WERI-Rb-1 (cell line): ENCODE results near the gene ACR.
"Not testable (repeated sequence)": the region's sequence is repeated elsewhere in the genome, so short reads cannot be mapped to it uniquely, and the experiment has no call there.

Experiments
- DNase-seq: peaks from one replicate; pipeline ENCODE4 v3.0.0-alpha.2; 2020
- H3K27ac ChIP-seq: fragments of 250-450 bp; sonication (Bioruptor Pico); 2 replicates; pipeline ENCODE4 v1.5.1; 2020; ENCODE audit warnings: mild to moderate bottlenecking, moderate library complexity
- H3K27me3 ChIP-seq: fragments of 250-450 bp; sonication (Bioruptor Pico); 2 replicates; pipeline ENCODE4 v1.5.1; 2021; ENCODE audit warnings: mild to moderate bottlenecking, low read depth, moderate library complexity; ENCODE audit not compliant: insufficient read depth, severe bottlenecking
- H3K36me3 ChIP-seq: fragments of 250-450 bp; sonication (Bioruptor Pico); 2 replicates; pipeline ENCODE4 v1.5.1; 2020; ENCODE audit warnings: mild to moderate bottlenecking, moderate library complexity
- H3K4me3 ChIP-seq: 2 replicates; pipeline ENCODE4 v1.5.1; 2011; ENCODE audit warnings: low read depth, mild to moderate bottlenecking, control low read depth, low read length
- H3K9me3 ChIP-seq: fragments of 250-450 bp; sonication (Bioruptor Pico); 2 replicates; pipeline ENCODE4 v1.5.1; 2021; ENCODE audit warnings: mild to moderate bottlenecking, moderate library complexity; ENCODE audit not compliant: severe bottlenecking
- CTCF ChIP-seq: IDR thresholded peaks from 2 replicates; pipeline ENCODE4 v1.5.1; 2011; ENCODE audit warnings: low read depth, mild to moderate bottlenecking, control low read depth, inconsistent platforms, low read length

The ACR gene

GRCh38 chr22:50734343-50734771 is 3.6 kb upstream of the ACR start:
- H3K36me3 ChIP-seq: no peaks in the 10 kb centered on the region
- TF ChIP-seq CTCF: no peak
- no peak overlapping the region for H3K4me3 ChIP-seq
- H3K27ac ChIP-seq: no peak overlapping the region
- H3K9me3 ChIP-seq: no peaks in the 10 kb centered on the region
- no peak for DNase-seq
- H3K27me3 ChIP-seq: no peaks in the 10 kb centered on the region

- no peak overlapping the region for H3K4me3 ChIP-seq
- no peak for TF ChIP-seq CTCF
- H3K9me3 ChIP-seq: no peaks in the 10 kb centered on the region
- no peaks in the 10 kb centered on the region for H3K27me3 ChIP-seq
- no peak overlapping the region for H3K27ac ChIP-seq
- DNase-seq: no peak
- no peaks in the 10 kb centered on the region for H3K36me3 ChIP-seq
These were observed 2.8 kb upstream of the ACR start for GRCh38 chr22:50734986-50735738.

- TF ChIP-seq CTCF: no peak
- DNase-seq: no peak
- Histone ChIP-seq H3K36me3 (no peaks in the 10 kb centered on the region), H3K27ac (no peak overlapping the region), H3K9me3 (no peaks in the 10 kb centered on the region), H3K27me3 (no peaks in the 10 kb centered on the region), H3K4me3 (no peak overlapping the region)
These were observed 2.3 kb upstream of the ACR start for GRCh38 chr22:50735739-50736030.

- no peak overlapping the region for H3K4me3 ChIP-seq
- TF ChIP-seq CTCF: no peak
- H3K36me3 ChIP-seq: no peaks in the 10 kb centered on the region
- no peak for DNase-seq
- H3K27ac ChIP-seq: no peak overlapping the region
- no peaks in the 10 kb centered on the region for H3K9me3 ChIP-seq
- no peaks in the 10 kb centered on the region for H3K27me3 ChIP-seq
These were observed 734 bp downstream of the ACR start for GRCh38 chr22:50738649-50739227.

GRCh38 chr22:50739279-50739691 is 1.3 kb downstream of the ACR start:
- no peaks in the 10 kb centered on the region for H3K9me3 ChIP-seq
- no peak overlapping the region for H3K27ac ChIP-seq
- DNase-seq: no peak
- no peak for TF ChIP-seq CTCF
- H3K4me3 ChIP-seq: no peak overlapping the region
- no peaks in the 10 kb centered on the region for H3K27me3 ChIP-seq
- H3K36me3 ChIP-seq: no peaks in the 10 kb centered on the region

GRCh38 chr22:50739894-50740293 is 1.9 kb downstream of the ACR start:
- Histone ChIP-seq H3K27me3 (no peaks in the 10 kb centered on the region), H3K4me3 (no peak overlapping the region), H3K27ac (no peak overlapping the region), H3K9me3 (no peaks in the 10 kb centered on the region), H3K36me3 (no peaks in the 10 kb centered on the region)
- no peak for DNase-seq
- TF ChIP-seq CTCF: no peak

GRCh38 chr22:50740714-50741113 is 2.7 kb downstream of the ACR start:
- H3K36me3 ChIP-seq, DNase-seq, H3K27me3 ChIP-seq, H3K9me3 ChIP-seq, H3K27ac ChIP-seq, H3K4me3 ChIP-seq: not testable (repeated sequence)

- not testable (repeated sequence) for DNase-seq, H3K9me3 ChIP-seq, H3K27ac ChIP-seq, H3K36me3 ChIP-seq, H3K4me3 ChIP-seq, H3K27me3 ChIP-seq
These were observed 6.4 kb downstream of the ACR start for GRCh38 chr22:50744424-50744823.
